A673 (cell line): Measurements from ENCODE around the gene ZNF667. TPM values are rescaled to one million over a fixed set of nuclear protein-coding genes. Genes with fewer than 3 reads are reported as not detected.

Experiments used
- Bru-seq: library from RNA; stranded (reverse); fragments of 400-500 nt; gene quantifications from one replicate; lab custom pipeline; 2021; lab: Mats Ljungman, UMichigan
- BruChase-seq, 2 experiments: library from RNA; stranded (reverse); fragments of 400-500 nt; gene quantifications; one replicate each; lab custom pipeline; 2021; lab: Mats Ljungman, UMichigan
- BruUV-seq: library from RNA; stranded (reverse); fragments of 400-500 nt; replicated peaks from 2 replicates; lab custom pipeline; 2021; lab: Mats Ljungman, UMichigan
- CTCF ChIA-PET: fragments of 300-600 bp; sonication (Branson Sonifier 250); formaldehyde crosslinking; loops from one replicate; lab custom pipeline; 2022; ENCODE audit warnings: antibody characterized with exemption; lab: Charles Lee
- POLR2A ChIA-PET: fragments of 300-600 bp; sonication (Branson Sonifier 250); formaldehyde crosslinking; loops from one replicate; lab custom pipeline; 2022; ENCODE audit warnings: antibody characterized with exemption; ENCODE audit not compliant: low non-redundant PET; lab: Charles Lee
- DNase-seq: peaks from one replicate; pipeline ENCODE4 v3.0.0-alpha.2; 2015; ENCODE audit warnings: low spot score
- H3K27ac ChIP-seq: fragments of 200-600 bp; sonication (generic); 2 replicates; pipeline ENCODE4 v1.5.1; 2016; ENCODE audit warnings: mixed run types, low read depth, mild to moderate bottlenecking, mixed read lengths, antibody characterized with exemption, low read length; ENCODE audit not compliant: poor library complexity, severe bottlenecking
- H3K27me3 ChIP-seq: fragments of 200-600 bp; sonication (generic); replicated peaks from 2 replicates; pipeline ENCODE4 v1.6.1; 2017; ENCODE audit warnings: mixed run types, low read depth, mild to moderate bottlenecking, mixed read lengths, antibody characterized with exemption, low read length; ENCODE audit not compliant: insufficient read depth, poor library complexity
- H3K36me3 ChIP-seq: fragments of 200-600 bp; sonication (generic); 2 replicates; pipeline ENCODE4 v1.6.1; 2016; ENCODE audit warnings: mixed run types, mild to moderate bottlenecking, mixed read lengths, antibody characterized with exemption, low read length; ENCODE audit not compliant: insufficient read depth, poor library complexity, severe bottlenecking
- H3K4me1 ChIP-seq: fragments of 200-600 bp; sonication (generic); 2 replicates; pipeline ENCODE4 v1.6.1; 2017; ENCODE audit warnings: mixed run types, mild to moderate bottlenecking, mixed read lengths, antibody characterized with exemption, low read length; ENCODE audit not compliant: insufficient read depth, poor library complexity, severe bottlenecking
- H3K4me3 ChIP-seq: fragments of 200-600 bp; sonication (generic); 2 replicates; pipeline ENCODE4 v1.5.1; 2016; ENCODE audit warnings: low read depth, mixed run types, mild to moderate bottlenecking, mixed read lengths, low read length; ENCODE audit not compliant: poor library complexity, severe bottlenecking
- H3K9me3 ChIP-seq: fragments of 200-600 bp; sonication (generic); 2 replicates; pipeline ENCODE4 v1.6.1; 2016; ENCODE audit warnings: mixed run types, low read depth, mild to moderate bottlenecking, mixed read lengths, antibody characterized with exemption, low read length; ENCODE audit not compliant: poor library complexity, severe bottlenecking
- CTCF ChIP-seq: fragments of 300-800, 200-600 bp; sonication (generic); conservative IDR thresholded peaks from 2 replicates; pipeline ENCODE4 v1.5.1; 2017; ENCODE audit warnings: low read depth, mild to moderate bottlenecking, antibody characterized with exemption, low read length, moderate library complexity, mixed read lengths
- EZH2 ChIP-seq: fragments of 200-600 bp; sonication (generic); IDR thresholded peaks from 2 replicates; pipeline ENCODE4 v1.6.1; 2017; ENCODE audit warnings: borderline replicate concordance, low read depth, mild to moderate bottlenecking, mixed read lengths, antibody characterized with exemption, low read length; ENCODE audit not compliant: poor library complexity, severe bottlenecking
- intact Hi-C: fragments of 100-400 bp; cut with micrococcal nuclease; formaldehyde crosslinking; loops from one replicate; pipeline ENCODE4 v1.10.0; 2022; ENCODE audit not compliant: unreplicated experiment
- long read RNA-seq: library from polyadenylated mRNA; stranded (forward); transcript quantifications from one replicate; pipeline ENCODE4 v2.0.0, GENCODE V29; 2022
- total RNA-seq: library from RNA; stranded (reverse); gene quantifications from 2 replicates; pipeline ENCODE4 v1.2.3, GENCODE V29; 2021

Gene ZNF667
- total RNA-seq (3.9 and 7.8 TPM in 2 replicates), Bru-seq, nascent RNA (percentile 50 among the genes with signal in this experiment), BruChase-seq, experiment 1, labeled RNA remaining after a 2-hour chase (percentile 52 among the genes with signal in this experiment), BruChase-seq, experiment 2, labeled RNA remaining after a 6-hour chase (percentile 49 among the genes with signal in this experiment)
- long read RNA-seq, partial matches to known transcripts = 0 of 6 reads
- long read RNA-seq, other reads (novel, unspliced or antisense) = 2 of 6 reads

- Histone ChIP-seq H3K27ac (peak within 1 kb of the TSS; percentile 30), H3K4me3 (peak within 1 kb of the TSS; percentile 47), H3K4me1 (no peaks in the 10 kb centered on the region), H3K9me3 (peaks cover 10% of the 10 kb centered on the region), H3K36me3 (no peaks in the 10 kb centered on the region), H3K27me3 (no peaks in the 10 kb centered on the region)
- intact Hi-C loops = no loop called here
- no TSS peak for BruUV-seq
- ChIA-PET CTCF (no interaction called here), POLR2A (no interaction called here)
- TF ChIP-seq EZH2 (no peak), CTCF (no peak)
- peak; percentile 11 for DNase-seq
Measured at GRCh38 chr19:56476651-56477428, at the start of gene ZNF667. TSS of gene ZNF667 (minus strand) at chr19:56477345. CDS start at chr19:56462370, 14,975 bp downstream.

GRCh38 chr19:56525214-56525860 is 48.2 kb upstream of the ZNF667 start:
- no peak for DNase-seq
- ChIA-PET CTCF (no interaction called here), POLR2A (no interaction called here)
- Histone ChIP-seq H3K27ac (no peak overlapping the region), H3K36me3 (no peaks in the 10 kb centered on the region), H3K4me1 (no peaks in the 10 kb centered on the region), H3K9me3 (peaks cover 76% of the 10 kb centered on the region), H3K4me3 (no peak overlapping the region), H3K27me3 (no peaks in the 10 kb centered on the region)
- intact Hi-C loops = no loop called here
- no TSS peak for BruUV-seq
- TF ChIP-seq CTCF (no peak), EZH2 (no peak)

- no peaks in the 10 kb centered on the region for H3K27me3 ChIP-seq
- H3K9me3 ChIP-seq = peaks cover 26% of the 10 kb centered on the region
- H3K27ac ChIP-seq = peak overlapping the region; percentile 95
- TF ChIP-seq CTCF = no peak
- no peak for TF ChIP-seq EZH2
- no peak for DNase-seq
- no peaks in the 10 kb centered on the region for H3K36me3 ChIP-seq
- no peaks in the 10 kb centered on the region for H3K4me1 ChIP-seq
- intact Hi-C loops = no loop called here
- ChIA-PET CTCF (no interaction called here), POLR2A (no interaction called here)
- no TSS peak for BruUV-seq
- H3K4me3 ChIP-seq = peak overlapping the region; percentile 58
Measured at GRCh38 chr19:56508290-56508778, 31.2 kb upstream of the ZNF667 start.
